A673 (cell line): ENCODE results near the gene RDH16. TPM values are rescaled to one million over a fixed set of nuclear protein-coding genes. Genes with fewer than 3 reads are reported as not detected.

Experiments used
- BruUV-seq: library from RNA; stranded (reverse); fragments of 400-500 nt; replicated peaks from 2 replicates; lab custom pipeline; 2021; lab: Mats Ljungman, UMichigan
- CTCF ChIA-PET: fragments of 300-600 bp; sonication (Branson Sonifier 250); formaldehyde crosslinking; loops from one replicate; lab custom pipeline; 2022; ENCODE audit warnings: antibody characterized with exemption; lab: Charles Lee
- POLR2A ChIA-PET: fragments of 300-600 bp; sonication (Branson Sonifier 250); formaldehyde crosslinking; loops from one replicate; lab custom pipeline; 2022; ENCODE audit warnings: antibody characterized with exemption; ENCODE audit not compliant: low non-redundant PET; lab: Charles Lee
- DNase-seq: peaks from one replicate; pipeline ENCODE4 v3.0.0-alpha.2; 2015; ENCODE audit warnings: low spot score
- H3K27ac ChIP-seq: fragments of 200-600 bp; sonication (generic); 2 replicates; pipeline ENCODE4 v1.5.1; 2016; ENCODE audit warnings: mixed run types, low read depth, mild to moderate bottlenecking, mixed read lengths, antibody characterized with exemption, low read length; ENCODE audit not compliant: poor library complexity, severe bottlenecking
- H3K27me3 ChIP-seq: fragments of 200-600 bp; sonication (generic); replicated peaks from 2 replicates; pipeline ENCODE4 v1.6.1; 2017; ENCODE audit warnings: mixed run types, low read depth, mild to moderate bottlenecking, mixed read lengths, antibody characterized with exemption, low read length; ENCODE audit not compliant: insufficient read depth, poor library complexity
- H3K36me3 ChIP-seq: fragments of 200-600 bp; sonication (generic); 2 replicates; pipeline ENCODE4 v1.6.1; 2016; ENCODE audit warnings: mixed run types, mild to moderate bottlenecking, mixed read lengths, antibody characterized with exemption, low read length; ENCODE audit not compliant: insufficient read depth, poor library complexity, severe bottlenecking
- H3K4me1 ChIP-seq: fragments of 200-600 bp; sonication (generic); 2 replicates; pipeline ENCODE4 v1.6.1; 2017; ENCODE audit warnings: mixed run types, mild to moderate bottlenecking, mixed read lengths, antibody characterized with exemption, low read length; ENCODE audit not compliant: insufficient read depth, poor library complexity, severe bottlenecking
- H3K4me3 ChIP-seq: fragments of 200-600 bp; sonication (generic); 2 replicates; pipeline ENCODE4 v1.5.1; 2016; ENCODE audit warnings: low read depth, mixed run types, mild to moderate bottlenecking, mixed read lengths, low read length; ENCODE audit not compliant: poor library complexity, severe bottlenecking
- H3K9me3 ChIP-seq: fragments of 200-600 bp; sonication (generic); 2 replicates; pipeline ENCODE4 v1.6.1; 2016; ENCODE audit warnings: mixed run types, low read depth, mild to moderate bottlenecking, mixed read lengths, antibody characterized with exemption, low read length; ENCODE audit not compliant: poor library complexity, severe bottlenecking
- EZH2 ChIP-seq: fragments of 200-600 bp; sonication (generic); IDR thresholded peaks from 2 replicates; pipeline ENCODE4 v1.6.1; 2017; ENCODE audit warnings: borderline replicate concordance, low read depth, mild to moderate bottlenecking, mixed read lengths, antibody characterized with exemption, low read length; ENCODE audit not compliant: poor library complexity, severe bottlenecking
- intact Hi-C: fragments of 100-400 bp; cut with micrococcal nuclease; formaldehyde crosslinking; loops from one replicate; pipeline ENCODE4 v1.10.0; 2022; ENCODE audit not compliant: unreplicated experiment
- total RNA-seq: library from RNA; stranded (reverse); gene quantifications from 2 replicates; pipeline ENCODE4 v1.2.3, GENCODE V29; 2021
- TF ChIP-seq, protein P1 (sequence below): fragments of 300-800, 200-600 bp; sonication (generic); conservative IDR thresholded peaks from 2 replicates; pipeline ENCODE4 v1.5.1; 2017; ENCODE audit warnings: low read depth, mild to moderate bottlenecking, antibody characterized with exemption, low read length, moderate library complexity, mixed read lengths

RDH16 gene
- total RNA-seq, 1 experiment from 2014 or later, result 0.24 TPM

DNA sequence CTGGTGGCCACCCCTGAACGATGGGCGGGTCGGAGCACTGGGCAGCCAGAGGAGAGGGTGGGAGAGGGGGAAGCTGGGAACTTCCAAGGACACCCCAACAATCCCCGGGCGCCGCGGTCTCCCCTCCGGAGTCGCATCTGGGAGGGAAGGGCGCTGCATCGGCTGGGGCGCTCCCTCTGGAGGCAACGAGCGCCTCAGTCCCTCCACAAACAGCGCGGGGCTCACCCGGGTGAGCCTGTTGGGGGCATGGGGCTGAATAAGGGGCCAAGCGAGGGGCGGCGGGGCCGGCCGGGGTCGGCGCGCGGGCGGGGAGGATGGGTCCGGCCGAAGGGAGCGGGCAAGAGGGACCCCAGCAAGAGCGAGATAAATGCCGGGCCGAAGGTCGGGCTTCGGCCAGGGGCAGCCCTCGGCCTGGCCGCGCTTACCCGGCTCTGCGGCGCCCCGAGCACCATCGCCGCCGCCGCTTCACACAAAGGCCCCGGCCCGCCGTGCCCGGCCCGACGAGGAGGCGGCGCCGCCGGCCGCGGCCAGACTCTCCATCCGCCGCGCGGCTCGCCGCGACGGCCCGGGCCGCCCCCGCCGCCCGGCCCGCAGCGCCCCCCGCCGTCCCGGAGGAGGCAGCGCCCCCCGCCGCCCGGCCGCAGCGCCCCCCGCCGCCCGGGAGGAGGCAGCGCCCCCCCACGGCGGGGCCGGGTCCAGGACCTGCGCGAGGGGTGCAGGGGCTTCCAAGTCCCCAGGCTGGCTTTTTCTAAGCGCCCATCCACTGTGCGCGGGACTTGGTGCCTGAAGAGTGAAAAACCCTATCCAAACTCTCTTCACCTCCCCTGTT lies 48.8 kb upstream of the RDH16 start, which contains the start of gene ZBTB39:
ZBTB39 (minus strand) TSS at position 567 of the 829 bp plus-strand sequence. CDS start 1,629 bp downstream, outside the sequence.
- ChIA-PET CTCF (interaction anchor here (0.5 to 3.0 kb wide), 4 partner anchors 17 to 332 kb away, joined by 4 to 30 read pairs (median 8); partner anchors contain the start of gene STAT6), POLR2A (no interaction called here)
- Histone ChIP-seq H3K27ac (peak within 1 kb of the TSS; percentile 91), H3K4me1 (peaks cover 6% of the 10 kb centered on the region), H3K27me3 (no peaks in the 10 kb centered on the region), H3K4me3 (peak within 1 kb of the TSS; percentile 95), H3K36me3 (peaks cover 35% of the 10 kb centered on the region), H3K9me3 (no peaks in the 10 kb centered on the region)
- no peak for TF ChIP-seq EZH2
- TF ChIP-seq, protein P1, sequence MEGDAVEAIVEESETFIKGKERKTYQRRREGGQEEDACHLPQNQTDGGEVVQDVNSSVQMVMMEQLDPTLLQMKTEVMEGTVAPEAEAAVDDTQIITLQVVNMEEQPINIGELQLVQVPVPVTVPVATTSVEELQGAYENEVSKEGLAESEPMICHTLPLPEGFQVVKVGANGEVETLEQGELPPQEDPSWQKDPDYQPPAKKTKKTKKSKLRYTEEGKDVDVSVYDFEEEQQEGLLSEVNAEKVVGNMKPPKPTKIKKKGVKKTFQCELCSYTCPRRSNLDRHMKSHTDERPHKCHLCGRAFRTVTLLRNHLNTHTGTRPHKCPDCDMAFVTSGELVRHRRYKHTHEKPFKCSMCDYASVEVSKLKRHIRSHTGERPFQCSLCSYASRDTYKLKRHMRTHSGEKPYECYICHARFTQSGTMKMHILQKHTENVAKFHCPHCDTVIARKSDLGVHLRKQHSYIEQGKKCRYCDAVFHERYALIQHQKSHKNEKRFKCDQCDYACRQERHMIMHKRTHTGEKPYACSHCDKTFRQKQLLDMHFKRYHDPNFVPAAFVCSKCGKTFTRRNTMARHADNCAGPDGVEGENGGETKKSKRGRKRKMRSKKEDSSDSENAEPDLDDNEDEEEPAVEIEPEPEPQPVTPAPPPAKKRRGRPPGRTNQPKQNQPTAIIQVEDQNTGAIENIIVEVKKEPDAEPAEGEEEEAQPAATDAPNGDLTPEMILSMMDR, result peak; percentile 65
- intact Hi-C loops, result loop anchor here (5.0 kb wide), 1 partner anchor 176 kb away; no protein-coding TSS in a partner anchor
- DNase-seq, result peak; percentile 85
- no TSS peak for BruUV-seq

DNA sequence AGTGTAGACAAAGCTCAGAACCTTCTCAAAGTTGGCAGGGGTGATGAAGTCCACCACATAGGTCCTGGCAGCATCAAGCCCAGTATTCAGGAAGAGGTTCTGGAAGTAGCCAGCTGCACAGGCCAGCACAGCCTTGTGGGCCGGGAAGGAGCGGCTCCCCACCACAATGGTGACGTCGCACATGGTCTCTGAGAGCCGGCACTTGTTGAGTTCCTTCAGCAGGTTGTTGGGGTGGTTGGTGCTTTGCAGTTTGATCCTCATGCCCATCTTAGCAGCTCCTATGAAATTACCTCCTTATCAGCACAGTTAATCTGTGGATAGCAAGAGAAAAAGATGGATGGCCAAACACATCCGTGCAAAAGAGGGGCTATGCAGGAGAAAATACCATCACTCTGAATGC lies 47.2 kb upstream of the RDH16 start:
- TF ChIP-seq, protein P1, result no peak
- TF ChIP-seq EZH2, result no peak
- ChIA-PET CTCF (no interaction called here), POLR2A (no interaction called here)
- Histone ChIP-seq H3K9me3 (no peaks in the 10 kb centered on the region), H3K4me1 (peaks cover 6% of the 10 kb centered on the region), H3K27me3 (no peaks in the 10 kb centered on the region), H3K27ac (no peak overlapping the region), H3K4me3 (no peak overlapping the region), H3K36me3 (peaks cover 47% of the 10 kb centered on the region)
- intact Hi-C loops, result loop anchor here (5.0 kb wide), 1 partner anchor 178 kb away; no protein-coding TSS in a partner anchor
- no TSS peak for BruUV-seq
- DNase-seq, result no peak

DNA sequence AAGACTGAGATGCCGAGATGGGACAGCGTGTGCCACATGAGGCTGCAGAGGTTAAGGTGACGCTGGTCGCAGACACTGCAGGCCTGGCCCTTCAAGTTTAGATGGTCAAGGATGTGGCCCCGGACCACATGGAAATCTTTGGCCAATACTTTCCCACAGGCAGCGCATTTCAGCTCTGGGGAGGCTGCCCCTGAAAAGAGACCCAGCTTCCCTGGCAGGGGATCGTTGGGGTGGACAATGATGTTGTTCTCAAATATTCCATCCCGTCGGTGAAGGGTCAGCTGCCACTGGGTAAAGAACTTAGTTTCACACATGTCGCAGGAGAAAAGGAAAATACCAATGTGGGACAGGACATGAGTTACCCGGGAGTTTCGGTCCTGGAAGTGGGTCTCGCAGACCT lies 46.0 kb upstream of the RDH16 start:
- TF ChIP-seq EZH2, result no peak
- TF ChIP-seq, protein P1, result no peak
- H3K27me3 ChIP-seq, result no peaks in the 10 kb centered on the region
- no peak overlapping the region for H3K4me3 ChIP-seq
- peaks cover 55% of the 10 kb centered on the region for H3K36me3 ChIP-seq
- H3K4me1 ChIP-seq, result peaks cover 6% of the 10 kb centered on the region
- no peak for DNase-seq
- no peaks in the 10 kb centered on the region for H3K9me3 ChIP-seq
- ChIA-PET CTCF (no interaction called here), POLR2A (no interaction called here)
- no peak overlapping the region for H3K27ac ChIP-seq
- intact Hi-C loops, result no loop called here
- no TSS peak for BruUV-seq
